Measurements from ENCODE around the gene AFMID. TPM values are rescaled to one million over a fixed set of nuclear protein-coding genes. Genes with fewer than 3 reads are reported as not detected.
A peak's percentile ranks its signal among the peaks of the same experiment; 100 is the strongest.

Gene AFMID
- total and polyA plus RNA-seq, 9 of the 15 experiments (the other 6 are each of a cell fraction or from before 2014, with no cell fraction given), result 62.1 to 188 (median 74.4) TPM

DNA sequence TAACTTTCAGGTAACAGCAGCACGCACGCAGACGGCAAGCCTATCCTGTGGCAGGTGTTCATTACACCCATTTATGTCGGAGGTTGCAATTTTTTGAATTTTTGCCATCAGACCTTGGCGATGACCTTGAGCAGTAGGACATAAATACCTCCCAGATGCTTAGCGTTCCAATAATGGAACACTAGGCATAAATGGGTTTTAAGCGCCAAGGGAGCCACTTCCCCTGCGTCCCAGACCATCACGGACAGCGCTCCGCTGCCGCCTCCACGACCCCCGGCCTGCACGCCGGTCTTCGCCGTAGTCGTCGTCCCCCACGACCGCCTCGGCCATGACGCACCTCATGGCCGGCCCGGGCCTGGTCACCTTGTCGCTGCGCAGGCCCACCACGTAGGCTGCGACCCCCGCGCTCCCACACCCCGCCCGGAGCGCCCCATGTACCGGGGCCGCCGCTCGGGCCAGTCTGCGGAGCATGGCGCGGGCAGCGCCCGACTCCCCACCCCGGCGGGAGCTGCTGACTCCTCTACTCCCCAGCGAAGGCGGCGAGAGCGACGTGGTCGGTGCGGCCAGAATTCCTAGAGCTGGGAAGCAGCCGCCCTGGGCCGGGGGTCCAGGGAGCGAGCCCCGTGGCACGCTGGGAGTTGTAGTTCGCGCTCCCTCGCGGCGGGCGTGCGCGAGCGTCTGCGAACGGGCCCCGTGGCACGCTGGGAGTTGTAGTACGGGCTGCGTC lies 66.9 kb downstream of the AFMID start (continued):
- TF ChIP-seq, protein P1, sequence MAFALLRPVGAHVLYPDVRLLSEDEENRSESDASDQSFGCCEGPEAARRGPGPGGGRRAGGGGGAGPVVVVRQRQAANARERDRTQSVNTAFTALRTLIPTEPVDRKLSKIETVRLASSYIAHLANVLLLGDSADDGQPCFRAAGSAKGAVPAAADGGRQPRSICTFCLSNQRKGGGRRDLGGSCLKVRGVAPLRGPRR (CRISPR knock-in tag; IDR thresholded peaks at IDR 0.05), result no peak
- no peak for TF ChIP-seq POLR2B (IDR thresholded peaks at IDR 0.05; ENCODE audit: low read depth, partially characterized antibody)
- TF ChIP-seq EGR1 (conservative IDR thresholded peaks at IDR 0.05), result peak; percentile 63
- TF ChIP-seq STAG1 (CRISPR knock-in tag; IDR thresholded peaks at IDR 0.05; ENCODE audit: borderline replicate concordance), result no peak
- TF ChIP-seq POLR3A (IDR thresholded peaks at IDR 0.05; ENCODE audit: borderline replicate concordance, extremely low read depth, insufficient read depth, insufficient read length), result peak; percentile 9
- TF ChIP-seq PTBP1 (IDR thresholded peaks at IDR 0.05; ENCODE audit: low read depth, low read length), result no peak
- no peak for TF ChIP-seq SPI1 (IDR thresholded peaks at IDR 0.05; ENCODE audit: borderline replicate concordance, low read depth, low read length)
- TF ChIP-seq BHLHE40 (IDR thresholded peaks at IDR 0.05; ENCODE audit: low read length), result 0 out of 2 replicates have a peak, but pooled peaks have one; percentile 28
- TF ChIP-seq ZBED1 (IDR thresholded peaks at IDR 0.05), result no peak
- TF ChIP-seq, protein P2, sequence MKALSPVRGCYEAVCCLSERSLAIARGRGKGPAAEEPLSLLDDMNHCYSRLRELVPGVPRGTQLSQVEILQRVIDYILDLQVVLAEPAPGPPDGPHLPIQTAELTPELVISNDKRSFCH (CRISPR knock-in tag; IDR thresholded peaks at IDR 0.05), result no peak
- TF ChIP-seq, protein P2 (tag; IDR thresholded peaks at IDR 0.05), result peak; percentile 85
- no peak; the same call in 1 of the 2 replicates for TF ChIP-seq CEBPG (CRISPR knock-in tag; IDR thresholded peaks at IDR 0.05)
- 0 out of 4 replicates have a peak, but pooled peaks of 1 of the 2 experiments have one; percentile 6 for TF ChIP-seq CEBPG (tag; conservative IDR thresholded peaks at IDR 0.05 in 1 of 2, IDR thresholded peaks at IDR 0.05 in 1 of 2)
- no peak for TF ChIP-seq CBX5 (IDR thresholded peaks at IDR 0.05; ENCODE audit: borderline replicate concordance, low read depth)
- TF ChIP-seq, protein P3, sequence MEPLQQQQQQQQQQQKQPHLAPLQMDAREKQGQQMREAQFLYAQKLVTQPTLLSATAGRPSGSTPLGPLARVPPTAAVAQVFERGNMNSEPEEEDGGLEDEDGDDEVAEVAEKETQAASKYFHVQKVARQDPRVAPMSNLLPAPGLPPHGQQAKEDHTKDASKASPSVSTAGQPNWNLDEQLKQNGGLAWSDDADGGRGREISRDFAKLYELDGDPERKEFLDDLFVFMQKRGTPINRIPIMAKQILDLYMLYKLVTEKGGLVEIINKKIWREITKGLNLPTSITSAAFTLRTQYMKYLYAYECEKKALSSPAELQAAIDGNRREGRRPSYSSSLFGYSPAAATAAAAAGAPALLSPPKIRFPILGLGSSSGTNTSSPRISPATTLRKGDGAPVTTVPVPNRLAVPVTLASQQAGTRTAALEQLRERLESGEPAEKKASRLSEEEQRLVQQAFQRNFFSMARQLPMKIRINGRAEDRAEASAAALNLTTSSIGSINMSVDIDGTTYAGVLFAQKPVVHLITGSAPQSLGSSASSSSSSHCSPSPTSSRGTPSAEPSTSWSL (CRISPR knock-in tag; IDR thresholded peaks at IDR 0.05; ENCODE audit: borderline replicate concordance), result no peak
- TF ChIP-seq RBM39 (optimal IDR thresholded peaks at IDR 0.05; ENCODE audit: low read depth, low read length), result no peak
- no peak for TF ChIP-seq MEF2A (IDR thresholded peaks at IDR 0.05; ENCODE audit: control insufficient read depth, low read depth, low read length)
- TF ChIP-seq TCFL5 (CRISPR knock-in tag; conservative IDR thresholded peaks at IDR 0.05), result no peak; the same call in 1 of the 2 replicates
- peak in 2 of 3 experiments; percentile 60 to 67 for TF ChIP-seq YY1 (IDR thresholded peaks at IDR 0.05; ENCODE audit: borderline replicate concordance in 1 of 3, control insufficient read depth in 1 of 3, extremely low read depth in 1 of 3, insufficient read depth in 3 of 3, insufficient read length in 1 of 3, insufficient replicate concordance in 2 of 3, low read depth in 1 of 3, low read length in 2 of 3)
- peak; percentile 97 for TF ChIP-seq ESRRA (IDR thresholded peaks at IDR 0.05; ENCODE audit: borderline replicate concordance, low read depth)
- no peak for TF ChIP-seq U2AF2 (optimal IDR thresholded peaks at IDR 0.05; ENCODE audit: low read depth, low read length)
- TF ChIP-seq, protein P4, sequence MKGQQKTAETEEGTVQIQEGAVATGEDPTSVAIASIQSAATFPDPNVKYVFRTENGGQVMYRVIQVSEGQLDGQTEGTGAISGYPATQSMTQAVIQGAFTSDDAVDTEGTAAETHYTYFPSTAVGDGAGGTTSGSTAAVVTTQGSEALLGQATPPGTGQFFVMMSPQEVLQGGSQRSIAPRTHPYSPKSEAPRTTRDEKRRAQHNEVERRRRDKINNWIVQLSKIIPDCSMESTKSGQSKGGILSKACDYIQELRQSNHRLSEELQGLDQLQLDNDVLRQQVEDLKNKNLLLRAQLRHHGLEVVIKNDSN (CRISPR knock-in tag; IDR thresholded peaks at IDR 0.05), result peak; percentile 73
